OCI-LY3 (cell line): Measurements from ENCODE around the gene PHYKPL.

Experiments used
- CTCF ChIP-seq: fragments of 200-600, 300-600 bp; sonication (generic); IDR thresholded peaks from 2 replicates; pipeline ENCODE4 v1.5.1; 2014; ENCODE audit warnings: antibody characterized with exemption, low read length, low read depth
- EZH2phosphoT487 ChIP-seq: fragments of 200-600 bp; shearing (Covaris generic); IDR thresholded peaks from 2 replicates; pipeline ENCODE4 v1.6.1; 2018; ENCODE audit warnings: antibody characterized with exemption, mixed run types, low read depth

DNA sequence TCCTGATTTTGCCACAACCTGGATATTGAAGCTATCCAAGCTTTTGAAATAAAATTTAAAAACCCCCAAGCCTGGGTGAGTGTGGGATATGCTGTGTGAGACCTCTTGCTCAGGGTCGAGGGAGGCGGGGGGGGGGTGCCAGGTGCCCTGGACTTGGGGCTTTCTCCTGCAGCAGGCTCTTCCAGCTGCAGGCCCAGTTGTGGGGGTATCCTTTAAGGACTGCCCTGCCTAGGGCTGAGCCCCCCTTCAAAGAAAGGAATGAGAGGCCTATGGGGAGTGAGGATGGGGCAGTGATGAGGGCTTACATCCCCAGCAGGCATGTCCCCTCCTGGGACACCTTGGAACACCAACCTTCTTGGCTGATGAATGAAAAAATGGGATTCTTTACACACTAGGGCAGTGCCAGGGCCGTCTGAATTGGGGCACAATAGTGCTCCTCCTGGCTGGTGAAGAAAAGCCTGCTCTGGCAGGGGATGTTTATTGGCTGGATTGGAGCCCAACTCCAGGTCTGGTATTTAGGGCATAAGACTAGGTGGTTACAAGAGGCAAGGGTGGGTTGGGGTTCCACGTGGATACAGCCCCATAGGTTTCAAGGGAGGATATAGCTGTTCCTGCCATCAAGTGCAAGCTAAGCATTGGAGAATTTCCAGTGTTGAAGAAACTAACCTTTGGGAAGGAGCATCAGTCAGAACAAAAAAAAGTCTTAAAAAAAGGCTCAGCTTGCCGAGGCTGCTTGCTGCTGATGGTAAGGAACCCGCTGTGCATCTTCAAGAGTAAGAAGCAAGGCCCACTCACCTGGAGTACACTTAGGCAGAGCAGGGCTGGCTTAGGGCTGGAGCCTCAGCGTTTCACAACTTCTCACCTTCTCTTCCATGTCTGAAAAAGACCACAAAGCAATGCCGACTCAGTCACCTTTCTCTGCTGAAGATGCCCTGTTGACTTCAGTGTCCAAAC lies 21.2 kb downstream of the PHYKPL start:
- TF ChIP-seq CTCF (no peak), EZH2phosphoT487 (no peak)
